Umbilical cord (tissue), 1 donor: Measurements from ENCODE around the gene CLTRN. TPM values are rescaled to one million over a fixed set of nuclear protein-coding genes. Genes with fewer than 3 reads are reported as not detected.

Experiments used
- total RNA-seq: library from RNA; depleted of rRNA; stranded (reverse); fragments of >200 nt; gene quantifications from one replicate; pipeline ENCODE4 v1.2.3, GENCODE V29; 2014; ENCODE audit warnings: low replicate concordance; ENCODE audit not compliant: insufficient read depth

Gene CLTRN
- total RNA-seq, 1 donor from 2014 or later = 2.4 TPM

Other genes with a start within 250 kb of the CLTRN start
- 1.7 TPM for gene PIR, start 171.5 kb downstream of the CLTRN start, total RNA-seq
- 8.7 TPM for gene BMX, start 164.0 kb downstream of the CLTRN start, total RNA-seq
- gene ACE2, start 63.8 kb downstream of the CLTRN start, total RNA-seq = 0.24 TPM
- 6.3 TPM for gene CA5B, start 73.5 kb upstream of the CLTRN start, total RNA-seq
- gene ZRSR2, start 125.7 kb upstream of the CLTRN start, total RNA-seq = 0.48 TPM
- 39.7 TPM for gene AP1S2, start 190.0 kb upstream of the CLTRN start, total RNA-seq